ENCODE results near the gene BTBD9. TPM values are rescaled to one million over a fixed set of nuclear protein-coding genes. Genes with fewer than 3 reads are reported as not detected.

The BTBD9 gene
- total and polyA plus RNA-seq, 2 of the 13 experiments (the other 11 are each of a cell fraction or from before 2014, with no cell fraction given) = 1.2 to 3.0 TPM

GRCh38 chr6:38215225-38215624 is 424.5 kb downstream of the BTBD9 start:
- CTCF ChIA-PET (ENCODE audit: low intra/inter-chr PET ratio, low total read pairs) = no interaction called here
- H3K27ac ChIP-seq (ENCODE audit: extremely low read length, insufficient read depth, low read length) = no peak overlapping the region
- POLR2A ChIA-PET = no interaction called here
- no peak for FAIRE-seq
- peaks cover 15% of the 10 kb centered on the region for H3K4me1 ChIP-seq (ENCODE audit: insufficient read depth, low read length)
- H4K20me1 ChIP-seq (ENCODE audit: insufficient read depth, low read length) = no peaks in the 10 kb centered on the region
- BruUV-seq (replicated peaks) = no TSS peak
- no peaks in the 10 kb centered on the region for H3K79me2 ChIP-seq (ENCODE audit: insufficient read depth, low read length)
- H3K4me2 ChIP-seq (ENCODE audit: low read depth, low read length) = no peak overlapping the region
- H3K9ac ChIP-seq (ENCODE audit: insufficient read depth, low read depth, low read length) = no peak overlapping the region
- no peak for DNase-seq (ENCODE audit: low spot score)
- ATAC-seq = no peak
- intact Hi-C loops (cut with micrococcal nuclease; ENCODE audit: unreplicated experiment) = no loop called here
- no peaks in the 10 kb centered on the region for H3K9me3 ChIP-seq (ENCODE audit: low read length)
- H3K27me3 ChIP-seq (ENCODE audit: control insufficient read depth in 1 of 2, insufficient read depth in 2 of 2, low read length in 2 of 2) = no peaks in the 10 kb centered on the region
- WGBS (ENCODE audit: low lambda C conversion rate) = 56% methylated on average over 11 of the region's 11 CpGs
- 0 out of 2 replicates have a peak, but pooled peaks have one; percentile 7 for TF ChIP-seq CREB1 (IDR thresholded peaks at IDR 0.05)
- no peak for TF ChIP-seq CREB1 (CRISPR knock-in tag; IDR thresholded peaks at IDR 0.05)
- TF ChIP-seq ZNF629 (CRISPR knock-in tag; conservative IDR thresholded peaks at IDR 0.05) = no peak
- TF ChIP-seq ZBTB7A (CRISPR knock-in tag; IDR thresholded peaks at IDR 0.05) = no peak
- in situ Hi-C loops (cut with HindIII; ENCODE audit: extremely low pct_ligation_motif_present, low pct_unique_long_range_greater_than_20kb) = no loop called here
- no peak overlapping the region for H2AFZ ChIP-seq (ENCODE audit: low read length)
- no peaks in the 10 kb centered on the region for H3K36me3 ChIP-seq (replicated peaks in 1 of 2; ENCODE audit: control insufficient read depth in 1 of 2, insufficient read depth in 2 of 2, low read length in 2 of 2)
- H3K4me3 ChIP-seq (replicated peaks in 1 of 3; ENCODE audit: insufficient read depth in 1 of 3, low read depth in 2 of 3, low read length in 3 of 3) = no peak overlapping the region

GRCh38 chr6:38214159-38214558 is 425.6 kb downstream of the BTBD9 start:
- POLR2A ChIA-PET = no interaction called here
- Histone ChIP-seq H3K36me3 (replicated peaks in 1 of 2; ENCODE audit: control insufficient read depth in 1 of 2, insufficient read depth in 2 of 2, low read length in 2 of 2) (no peaks in the 10 kb centered on the region), H4K20me1 (ENCODE audit: insufficient read depth, low read length) (no peaks in the 10 kb centered on the region), H3K9ac (ENCODE audit: insufficient read depth, low read depth, low read length) (no peak overlapping the region), H3K27ac (ENCODE audit: extremely low read length, insufficient read depth, low read length) (no peak overlapping the region), H3K4me1 (ENCODE audit: insufficient read depth, low read length) (peaks cover 15% of the 10 kb centered on the region), H3K27me3 (ENCODE audit: control insufficient read depth in 1 of 2, insufficient read depth in 2 of 2, low read length in 2 of 2) (no peaks in the 10 kb centered on the region), H3K4me2 (ENCODE audit: low read depth, low read length) (no peak overlapping the region), H2AFZ (ENCODE audit: low read length) (no peak overlapping the region), H3K4me3 (replicated peaks in 1 of 3; ENCODE audit: insufficient read depth in 1 of 3, low read depth in 2 of 3, low read length in 3 of 3) (no peak overlapping the region), H3K9me3 (ENCODE audit: low read length) (no peaks in the 10 kb centered on the region), H3K79me2 (ENCODE audit: insufficient read depth, low read length) (no peaks in the 10 kb centered on the region)
- DNase-seq (ENCODE audit: low spot score) (no peak), FAIRE-seq (no peak), ATAC-seq (no peak)
- intact Hi-C loops (cut with micrococcal nuclease; ENCODE audit: unreplicated experiment) (no loop called here), in situ Hi-C loops (cut with HindIII; ENCODE audit: extremely low pct_ligation_motif_present, low pct_unique_long_range_greater_than_20kb) (no loop called here)
- 58% methylated on average over 2 of the region's 2 CpGs for WGBS (ENCODE audit: low lambda C conversion rate)
- TF ChIP-seq ZNF530 (CRISPR knock-in tag; IDR thresholded peaks at IDR 0.05; ENCODE audit: low read depth) (no peak), EED (CRISPR knock-in tag; IDR thresholded peaks at IDR 0.05) (no peak)
- CTCF ChIA-PET (ENCODE audit: low intra/inter-chr PET ratio, low total read pairs) = no interaction called here
- BruUV-seq (replicated peaks) = no TSS peak
